Lung (tissue), 12 donors: ENCODE data around the gene ATXN2. TPM values are rescaled to one million over a fixed set of nuclear protein-coding genes. Genes with fewer than 3 reads are reported as not detected.

Source experiments
- ATAC-seq: fragments of 200-7000 bp; cut with Tn5 transposase; one replicate; pipeline ENCODE4 v1.9.1; 2020; ENCODE audit warnings: moderate number of reproducible peaks; ENCODE audit not compliant: insufficient read depth, low FRiP score
- DNase-seq, 3 donors: peaks; one replicate each; pipeline ENCODE4 v3.0.0-alpha.2; 2013 to 2017
- H3K27ac ChIP-seq, 2 donors: one replicate each; pipeline ENCODE4 v1.5.1; 2013; ENCODE audit warnings: mild to moderate bottlenecking in 2 of 2, moderate library complexity in 2 of 2, control low read depth in 1 of 2, inconsistent platforms in 1 of 2, low read depth in 1 of 2, low read length in 1 of 2
- H3K27me3 ChIP-seq, 3 donors: one replicate each; pipeline ENCODE4 v1.5.1; 2013; ENCODE audit warnings: low read length in 2 of 3; ENCODE audit not compliant: control insufficient read depth in 3 of 3, insufficient read depth in 3 of 3
- H3K36me3 ChIP-seq, 4 donors: one replicate each; pipeline ENCODE4 v1.5.1; 2013; ENCODE audit warnings: low read length in 4 of 4, mild to moderate bottlenecking in 1 of 4, moderate library complexity in 1 of 4; ENCODE audit not compliant: control insufficient read depth in 4 of 4, insufficient read depth in 4 of 4
- H3K4me1 ChIP-seq, 5 donors: one replicate each; pipeline ENCODE4 v1.5.1; 2013; ENCODE audit warnings: low read length in 5 of 5, mild to moderate bottlenecking in 2 of 5, moderate library complexity in 1 of 5; ENCODE audit not compliant: control insufficient read depth in 5 of 5, insufficient read depth in 5 of 5
- H3K4me3 ChIP-seq: one replicate; pipeline ENCODE4 v1.5.1; 2013; ENCODE audit warnings: mild to moderate bottlenecking, control low read depth, moderate library complexity
- H3K9ac ChIP-seq, 2 donors: one replicate each; pipeline ENCODE4 v1.5.1; 2013; ENCODE audit warnings: low read length in 2 of 2, control low read depth in 1 of 2; ENCODE audit not compliant: insufficient read depth in 1 of 2
- H3K9me3 ChIP-seq, 4 donors: one replicate each; pipeline ENCODE4 v1.5.1; 2013; ENCODE audit warnings: low read length in 3 of 4, mild to moderate bottlenecking in 1 of 4, moderate library complexity in 1 of 4; ENCODE audit not compliant: control insufficient read depth in 4 of 4, insufficient read depth in 3 of 4
- CTCF ChIP-seq: IDR thresholded peaks from 2 replicates; pipeline ENCODE4 v1.5.1; 2012; ENCODE audit warnings: mild to moderate bottlenecking; ENCODE audit errors: control extremely low read depth, extremely low read depth
- WGBS, 2 donors: extraction: QIAGEN DNeasy Blood & Tissue Kit; methylation state at CpG; one replicate each; pipeline ENCODE4 v1.1.7; 2013; 5-methylcytosine and 5-hydroxymethylcytosine counted together
- polyA plus RNA-seq, 2 donors: library from polyadenylated mRNA; stranded (reverse); fragments of 200-250 nt; gene quantifications; one replicate each; pipeline ENCODE4 v1.2.1, GENCODE V29; 2013
- total RNA-seq, 2 donors: library from RNA; depleted of rRNA in 1 of 2; stranded (reverse); fragments of >200 nt in 1 of 2; gene quantifications; one replicate each; pipeline ENCODE4 v1.2.1, GENCODE V29; 2014 to 2021
- donor health status: control.
- donor health status: control.
- donor health status: Bipolar disorder and iron deficiency.
- donor health status: healthy.
- donor health status: DM: yes; HTN: yes; CAD: no.

The ATXN2 gene
- total and polyA plus RNA-seq, 4 donors = 18.0 to 100 (median 43.5) TPM

GRCh38 chr12:111451232-111451631, 147.9 kb downstream of the ATXN2 start:
- ATAC-seq (no peak), DNase-seq (no peak)
- 54 to 56% methylated on average over 1 of the region's 1 CpG for WGBS, 2 donors
- Histone ChIP-seq H3K9me3 (no peaks in the 10 kb centered on the region), H3K4me1 (peaks cover 0 to 16% (median 6%) of the 10 kb centered on the region in 5 donors), H3K27ac (no peak overlapping the region), H3K36me3 (peaks cover 30 to 67% (median 54%) of the 10 kb centered on the region in 4 donors), H3K4me3 (no peak overlapping the region), H3K9ac (no peak overlapping the region), H3K27me3 (no peaks in the 10 kb centered on the region)
- no peak for TF ChIP-seq CTCF

- no peak overlapping the region for H3K4me3 ChIP-seq
- TF ChIP-seq CTCF = no peak
These were observed 148.4 kb downstream of the ATXN2 start for GRCh38 chr12:111450676-111451075.

GRCh38 chr12:111448846-111449790, 150.0 kb downstream of the ATXN2 start:
- TF ChIP-seq CTCF = no peak
- DNase-seq = no peak
- ATAC-seq = no peak
- Histone ChIP-seq H3K9me3 (no peaks in the 10 kb centered on the region), H3K27me3 (no peaks in the 10 kb centered on the region), H3K9ac (no peak overlapping the region), H3K4me1 (peaks cover 0 to 28% (median 14%) of the 10 kb centered on the region in 5 donors), H3K27ac (peak overlapping the region; percentile 18 to 56), H3K36me3 (peaks cover 18 to 58% (median 39%) of the 10 kb centered on the region in 4 donors), H3K4me3 (no peak overlapping the region)
- WGBS, 2 donors = 72 to 75% methylated on average over 4 of the region's 4 CpGs

More at GRCh38 chr12:111450676-111451075, 148.4 kb downstream of the ATXN2 start:
- H3K9ac ChIP-seq = no peak overlapping the region
- no peak for DNase-seq
- H3K36me3 ChIP-seq = peaks cover 30 to 62% (median 50%) of the 10 kb centered on the region in 4 donors
- H3K4me1 ChIP-seq = peaks cover 0 to 21% (median 11%) of the 10 kb centered on the region in 5 donors
- no peak overlapping the region for H3K27ac ChIP-seq
- H3K27me3 ChIP-seq = no peaks in the 10 kb centered on the region
- H3K9me3 ChIP-seq = no peaks in the 10 kb centered on the region
- 83 to 90% methylated on average over 4 of the region's 4 CpGs for WGBS, 2 donors
- ATAC-seq = no peak
